NCI-H2171 treated with DMSO at 0.1 percent for 48 hours (cell line): Measurements from ENCODE around the gene SH3TC1.

Source experiments
- DNase-seq: peaks from one replicate; lab custom pipeline; 2025; lab: John Stamatoyannopoulos, UW

SH3TC1 gene

DNA sequence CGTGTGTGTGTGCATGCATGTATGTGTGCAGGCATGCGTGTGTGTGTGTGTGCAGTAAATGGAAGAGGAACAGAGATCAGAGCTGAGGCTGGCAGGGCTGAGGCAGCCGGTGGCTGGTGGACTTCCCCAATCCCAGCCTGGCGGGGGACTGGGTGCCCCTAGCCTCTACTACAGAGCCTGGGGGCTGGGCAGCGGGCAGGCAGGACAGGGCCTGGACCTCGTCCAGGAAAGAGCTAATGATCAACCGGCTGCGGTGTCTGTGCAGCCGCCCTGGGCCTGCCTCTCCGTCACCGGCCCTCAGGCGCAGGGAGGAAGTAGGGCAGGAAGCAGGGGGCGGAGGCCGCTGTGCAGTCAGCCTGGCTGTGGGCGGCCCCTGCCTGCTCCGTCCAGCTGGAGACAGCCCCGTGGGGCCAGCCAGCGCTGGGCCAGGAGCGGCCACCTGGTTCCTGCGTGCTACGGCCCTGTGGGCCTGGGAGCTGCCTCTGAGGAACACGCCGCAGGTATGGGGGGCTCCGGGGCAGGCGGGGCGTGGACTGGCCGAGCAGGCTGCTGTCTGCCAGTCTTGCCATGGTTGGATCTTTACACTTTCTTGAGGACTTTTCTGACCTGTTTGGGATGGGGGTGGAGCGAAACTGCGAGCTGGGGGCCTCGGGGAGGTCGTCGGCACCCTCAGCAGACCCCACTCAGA lies at the start of gene SH3TC1:
Gene SH3TC1, plus strand, starts transcription at position 385 of the 688 bp plus-strand sequence. CDS start 5,905 bp downstream, outside the sequence.
- no peak for DNase-seq

DNA sequence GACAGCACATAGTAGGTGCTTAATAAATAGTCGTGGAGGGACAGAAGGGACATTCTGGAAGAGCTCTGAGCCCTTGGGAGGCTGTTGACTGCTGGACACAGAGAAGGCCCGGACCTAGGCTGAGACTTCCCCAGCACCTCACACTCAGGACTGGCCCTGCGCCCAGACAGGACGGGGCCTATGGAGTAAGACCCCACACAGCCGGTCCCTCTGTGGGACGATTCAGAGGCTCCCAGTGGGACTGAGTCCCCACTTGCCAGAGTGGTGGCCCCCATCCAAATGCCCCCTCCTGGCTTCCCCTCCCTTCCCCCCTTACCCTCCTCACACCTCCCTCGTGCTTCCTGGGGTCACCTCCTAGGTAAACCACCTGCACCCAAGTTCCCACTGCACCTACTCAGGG lies 49.4 kb upstream of the SH3TC1 start:
- DNase-seq: no peak

DNA sequence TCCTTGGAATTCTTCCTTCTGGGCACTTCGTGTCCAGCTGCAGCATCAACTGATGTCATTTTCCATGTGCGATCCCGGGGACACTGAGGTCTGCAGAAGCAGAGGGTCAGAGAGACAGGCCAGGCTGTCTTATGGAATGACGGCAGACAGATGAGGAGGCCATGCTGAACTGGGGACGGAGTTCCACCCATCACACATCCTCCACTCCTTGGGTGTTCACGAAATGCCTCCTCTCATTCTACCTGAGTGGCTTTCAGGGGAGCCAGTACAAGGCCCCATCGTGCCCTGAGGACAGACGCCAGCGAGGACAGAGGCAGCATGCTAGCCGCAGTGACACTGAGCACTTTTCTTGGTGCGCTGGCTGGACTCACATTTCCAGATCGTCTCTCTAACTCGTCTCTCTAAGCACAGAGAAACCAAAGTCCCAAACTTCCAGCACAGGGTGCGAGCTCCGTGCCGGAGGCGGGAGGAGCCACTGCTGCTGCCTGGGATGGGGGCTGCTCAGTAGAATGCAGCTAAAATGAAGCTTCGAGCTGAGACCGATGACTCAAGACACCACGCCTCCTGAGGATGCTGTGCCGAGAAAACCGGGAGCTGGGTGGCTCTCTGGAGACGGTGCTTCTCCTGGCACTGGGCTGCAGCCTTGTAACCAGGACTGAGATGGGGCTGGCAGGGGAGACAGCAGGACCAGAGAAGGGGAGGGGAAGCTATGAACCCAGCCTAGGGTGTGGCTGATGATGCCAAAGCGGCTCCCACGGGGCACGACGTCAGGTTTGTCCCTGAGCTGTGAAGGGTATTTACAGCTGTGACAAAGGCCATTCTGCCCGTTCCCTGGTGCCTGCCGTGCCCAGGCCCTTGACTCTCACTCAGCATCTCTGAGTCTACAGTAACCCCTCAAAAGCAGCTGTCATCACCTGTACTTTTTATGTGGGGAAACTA lies 48.7 kb upstream of the SH3TC1 start:
- DNase-seq: no peak

DNA sequence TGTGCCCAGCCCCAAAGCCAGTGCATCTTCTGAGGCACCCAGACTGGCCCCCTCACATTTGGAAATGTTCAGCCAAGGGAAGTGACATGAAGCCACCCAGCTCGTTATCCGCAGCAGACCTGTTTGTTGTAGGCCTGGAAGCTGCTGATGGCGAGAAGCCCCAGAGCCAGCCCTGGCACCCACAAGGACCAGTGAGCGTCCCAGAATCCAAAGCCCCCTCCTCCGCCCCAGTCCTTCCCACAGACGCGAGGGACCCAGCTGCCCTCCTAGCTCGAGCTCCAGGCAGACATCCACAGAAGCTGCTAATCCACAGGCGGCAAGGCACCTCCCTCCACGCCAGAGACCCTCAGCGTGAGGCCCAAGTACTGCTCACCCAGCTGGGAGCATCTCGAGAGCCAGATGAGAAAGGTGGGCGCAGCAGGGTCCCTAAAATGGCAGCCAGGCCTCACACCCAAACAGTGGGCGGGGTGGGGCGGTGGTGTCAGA lies 47.9 kb upstream of the SH3TC1 start:
- DNase-seq: no peak

DNA sequence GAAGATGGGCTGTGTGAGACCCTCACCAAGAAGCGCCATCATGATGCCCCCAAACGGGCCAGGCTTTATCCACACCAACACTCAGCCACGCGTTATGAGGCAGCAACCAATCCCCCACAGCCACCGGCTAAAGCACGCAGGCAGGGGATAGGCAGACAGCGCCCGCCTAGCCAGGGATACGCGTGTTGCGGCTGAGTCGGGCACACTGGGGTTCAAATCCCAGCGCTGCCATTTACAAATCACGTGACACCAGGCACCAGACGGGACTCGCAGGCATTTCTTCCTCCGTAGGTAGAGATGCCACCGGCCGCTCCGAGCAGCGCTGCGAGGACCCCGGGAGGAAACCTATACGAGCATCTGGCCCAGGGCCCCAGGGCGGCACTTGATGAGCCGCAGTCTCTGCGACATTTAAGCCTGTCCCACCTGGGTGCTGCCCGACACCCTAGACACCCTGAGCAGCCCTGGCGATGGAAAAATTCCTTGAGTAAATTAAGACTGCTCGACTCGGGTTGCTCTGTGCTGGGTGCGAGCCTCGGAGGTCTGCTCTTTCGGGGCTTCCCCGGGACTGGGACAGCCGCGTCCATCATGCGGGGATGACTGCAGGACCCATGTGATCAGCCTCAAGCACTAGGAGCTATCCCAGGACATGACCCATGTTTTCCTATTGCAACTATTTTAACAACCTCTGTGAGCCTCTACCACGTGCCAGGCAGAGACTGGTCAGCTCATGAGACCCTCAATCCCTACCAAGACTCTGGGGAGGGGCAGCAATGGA lies 46.8 kb upstream of the SH3TC1 start:
- DNase-seq: no peak

DNA sequence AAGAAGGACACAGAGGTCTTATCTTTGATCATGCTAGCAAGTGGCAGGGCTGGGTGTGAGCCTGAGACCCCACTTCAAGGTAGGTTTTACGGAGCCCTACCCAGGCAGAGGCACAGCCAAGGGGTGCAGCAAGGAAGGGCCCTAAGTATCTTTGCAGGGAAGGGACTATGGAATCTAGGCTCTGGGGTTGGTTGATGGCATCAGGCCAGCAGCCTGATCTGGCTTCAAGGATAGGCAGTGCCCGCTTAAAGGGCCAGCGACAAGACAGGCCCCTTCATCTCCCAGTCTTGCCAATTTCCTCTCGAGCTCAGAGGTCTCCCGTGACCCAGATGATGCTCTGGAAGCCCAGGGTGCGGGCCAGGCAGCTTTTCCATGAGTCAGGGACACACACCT lies 46.2 kb upstream of the SH3TC1 start:
- no peak for DNase-seq

DNA sequence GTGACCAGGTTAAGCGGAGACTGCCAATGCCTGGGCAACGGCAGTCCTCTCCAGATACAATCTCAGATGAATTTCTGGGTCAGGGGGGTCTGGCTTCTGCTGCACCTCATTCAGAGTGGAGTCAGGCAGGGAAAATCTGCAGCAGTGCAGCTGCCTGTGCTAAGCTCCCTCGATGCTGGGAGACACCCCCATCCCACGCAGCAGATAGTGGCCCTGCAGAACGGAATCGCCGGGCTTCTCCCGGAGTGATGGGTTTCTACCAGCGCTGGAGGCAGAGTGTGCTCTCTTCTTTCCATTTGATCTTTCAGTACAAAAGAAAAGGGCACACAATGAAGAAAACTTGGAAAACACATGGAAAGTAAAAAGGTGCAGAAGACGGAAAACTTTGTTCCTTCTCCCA lies 45.6 kb upstream of the SH3TC1 start:
- no peak for DNase-seq

DNA sequence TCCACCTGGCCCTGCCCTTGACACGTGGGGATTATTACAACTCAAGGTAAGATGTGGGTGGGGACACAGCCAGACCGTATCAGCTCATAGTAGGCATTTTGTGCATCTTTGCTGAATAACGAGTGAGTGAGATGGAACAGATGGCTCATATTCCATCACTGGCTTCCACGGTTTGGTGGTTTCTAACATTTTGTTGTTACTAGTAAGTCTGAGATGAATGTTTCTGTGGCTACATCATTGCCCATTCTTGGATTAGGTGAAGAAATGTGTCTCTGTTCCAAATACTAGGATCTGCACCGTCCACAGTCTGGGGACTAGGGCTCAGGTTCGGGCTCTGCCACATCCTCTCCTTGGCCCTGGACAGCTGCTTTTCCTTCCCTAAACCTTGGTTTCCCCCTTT lies 44.0 kb upstream of the SH3TC1 start:
- no peak for DNase-seq

DNA sequence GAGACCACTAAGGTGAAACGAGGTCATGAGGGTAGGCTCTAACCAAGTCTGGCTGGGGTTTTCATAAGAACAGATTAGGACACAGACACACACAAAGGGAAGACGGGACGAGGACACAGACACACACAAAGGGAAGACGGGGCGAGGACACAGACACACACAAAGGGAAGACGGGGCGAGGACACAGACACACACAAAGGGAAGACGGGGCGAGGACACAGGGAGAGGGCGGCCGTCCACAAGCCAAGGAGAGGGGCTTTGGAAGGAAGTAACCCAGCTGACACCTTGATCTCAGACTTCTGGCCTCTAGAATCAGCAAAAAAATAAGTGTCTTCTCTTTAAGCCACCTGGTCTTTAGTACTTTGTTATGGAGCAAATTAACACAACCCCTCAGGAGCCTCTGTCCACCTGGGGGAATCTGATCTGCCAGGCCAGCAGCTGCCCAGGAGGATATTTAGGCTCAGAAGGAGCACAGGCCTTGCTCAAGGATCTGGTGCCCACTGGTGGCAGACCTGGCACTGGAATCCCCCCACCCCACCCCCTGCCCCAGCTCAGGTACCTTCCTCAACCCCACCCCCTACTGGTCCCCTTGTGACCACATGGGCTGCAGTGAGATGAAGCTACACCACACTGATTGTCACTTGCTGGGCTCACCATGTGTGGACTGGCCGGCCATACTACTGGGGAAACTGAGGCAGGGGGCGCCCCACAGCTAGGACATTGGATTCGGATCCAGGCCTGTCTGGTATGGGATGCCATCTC lies 43.2 kb upstream of the SH3TC1 start:
- DNase-seq: no peak

DNA sequence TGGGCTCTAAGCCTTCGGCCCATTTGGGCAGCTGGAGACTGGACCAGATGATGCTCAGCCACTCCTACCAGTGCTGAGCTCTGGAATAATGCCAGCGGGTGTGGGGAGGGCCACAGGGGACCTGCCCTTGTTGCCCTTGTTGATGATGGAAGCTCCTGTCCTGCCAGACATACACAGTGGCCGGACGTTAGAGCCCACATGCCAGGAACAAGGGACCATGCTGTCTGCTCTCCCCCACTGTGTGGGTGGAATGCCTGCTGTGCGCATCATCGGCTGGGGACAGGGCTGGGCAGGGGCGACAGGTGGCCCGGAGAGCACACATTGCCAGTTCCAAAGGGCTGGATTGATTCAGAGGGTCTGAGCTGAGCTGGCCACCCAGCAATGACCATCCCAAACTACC lies 42.5 kb upstream of the SH3TC1 start:
- DNase-seq: no peak

DNA sequence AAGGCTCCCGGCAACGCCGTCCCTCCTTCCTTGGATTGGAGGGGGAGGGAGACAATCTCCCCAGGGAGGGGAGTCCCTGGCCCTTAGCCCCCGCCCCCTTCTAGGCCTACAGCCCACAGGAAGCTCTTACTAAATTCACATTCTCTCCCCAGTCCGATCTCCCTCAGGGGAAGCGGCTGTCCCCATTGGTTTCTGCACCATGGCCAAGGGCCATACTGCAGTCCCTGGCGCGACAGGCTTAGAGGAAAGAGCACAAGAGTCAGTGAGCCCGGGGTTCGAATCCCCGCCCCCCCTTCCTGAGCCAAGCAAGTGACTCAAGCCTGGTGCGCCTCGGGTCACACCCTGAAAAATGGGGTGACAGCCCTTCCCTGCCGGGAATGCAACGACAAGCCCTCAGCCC lies 41.6 kb upstream of the SH3TC1 start:
- DNase-seq: no peak

DNA sequence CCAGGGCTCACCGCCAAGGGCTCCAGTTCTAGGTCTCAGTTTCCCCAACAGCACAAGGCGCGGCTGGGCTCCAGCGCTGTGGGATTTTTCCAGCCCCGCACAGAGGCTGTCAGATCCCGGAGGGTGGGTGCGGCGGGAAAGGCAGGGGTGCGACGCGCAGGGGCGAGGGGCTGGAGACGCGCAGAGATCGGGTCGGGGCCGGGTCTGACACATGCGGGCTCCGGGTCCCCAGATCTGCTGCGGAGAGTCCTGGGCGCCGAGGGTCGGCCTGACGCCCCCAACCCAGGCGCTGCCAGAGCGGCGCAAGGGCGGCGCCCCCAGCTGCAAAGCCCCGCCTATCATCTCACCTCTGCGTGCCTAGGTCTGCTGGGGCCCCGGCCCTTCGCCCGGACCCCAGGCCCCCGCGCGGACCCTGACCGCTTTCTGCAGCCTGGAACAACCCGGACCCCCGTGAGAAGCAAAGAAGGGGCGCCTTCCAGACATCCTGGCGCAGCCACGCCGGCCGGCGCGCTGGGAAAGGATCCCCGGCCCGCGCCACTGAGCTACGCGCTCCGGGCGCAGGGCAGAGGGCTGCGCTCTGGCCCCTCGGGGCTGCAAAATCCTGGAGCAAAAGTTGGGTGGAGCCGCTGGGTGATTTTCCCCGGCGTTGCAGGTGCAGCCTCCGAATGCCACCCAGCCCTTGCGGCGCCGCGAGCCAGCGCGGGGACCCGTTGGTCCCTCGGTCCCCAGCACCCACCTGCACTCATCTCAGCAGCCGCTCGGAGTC lies 41.0 kb upstream of the SH3TC1 start:
- no peak for DNase-seq

DNA sequence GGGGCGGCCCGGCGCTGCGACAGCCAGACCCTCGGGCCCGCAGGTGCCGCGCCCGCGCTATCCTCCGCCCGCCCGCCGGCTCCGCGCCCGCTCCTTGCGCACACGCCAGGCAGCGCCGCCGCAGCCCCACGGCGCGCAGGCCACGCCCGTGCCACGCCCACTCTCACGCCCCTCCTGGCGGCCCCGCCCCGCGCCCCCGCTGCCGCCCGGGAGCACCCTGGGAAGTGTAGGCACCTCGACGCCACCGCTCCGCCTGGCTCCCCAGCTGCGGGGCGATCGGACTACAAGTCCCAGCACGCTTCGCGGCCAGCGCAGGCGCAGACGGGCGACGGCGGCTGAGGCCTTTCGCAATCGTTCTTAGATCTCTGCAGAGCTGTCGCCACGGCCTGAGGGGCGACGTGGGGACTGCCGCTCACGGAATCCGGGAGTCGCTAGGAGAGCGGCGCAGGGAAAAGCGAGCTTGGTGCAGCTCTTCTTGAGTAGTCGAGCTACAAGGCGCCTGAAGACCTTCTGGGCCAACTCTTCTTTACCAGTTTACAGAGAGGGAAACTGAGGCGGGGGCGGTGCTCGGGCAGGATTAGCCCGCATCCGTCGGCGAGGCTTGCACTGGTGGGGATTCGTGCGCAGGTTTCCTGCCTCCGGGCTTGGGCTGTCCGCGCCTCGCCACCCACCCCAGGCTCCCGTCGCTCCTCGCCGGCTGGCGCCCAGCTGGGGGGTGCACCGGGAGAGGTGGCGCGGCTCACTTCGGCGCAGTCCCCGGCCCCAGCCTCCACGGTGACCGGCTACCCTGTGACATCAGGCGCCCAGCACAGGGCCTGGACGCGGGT lies 40.2 kb upstream of the SH3TC1 start, which contains the start of gene ABLIM2:
Gene ABLIM2, minus strand, starts transcription at position 104 of the 827 bp plus-strand sequence. CDS start 124 bp downstream, outside the sequence.
- DNase-seq: peak; percentile 86

DNA sequence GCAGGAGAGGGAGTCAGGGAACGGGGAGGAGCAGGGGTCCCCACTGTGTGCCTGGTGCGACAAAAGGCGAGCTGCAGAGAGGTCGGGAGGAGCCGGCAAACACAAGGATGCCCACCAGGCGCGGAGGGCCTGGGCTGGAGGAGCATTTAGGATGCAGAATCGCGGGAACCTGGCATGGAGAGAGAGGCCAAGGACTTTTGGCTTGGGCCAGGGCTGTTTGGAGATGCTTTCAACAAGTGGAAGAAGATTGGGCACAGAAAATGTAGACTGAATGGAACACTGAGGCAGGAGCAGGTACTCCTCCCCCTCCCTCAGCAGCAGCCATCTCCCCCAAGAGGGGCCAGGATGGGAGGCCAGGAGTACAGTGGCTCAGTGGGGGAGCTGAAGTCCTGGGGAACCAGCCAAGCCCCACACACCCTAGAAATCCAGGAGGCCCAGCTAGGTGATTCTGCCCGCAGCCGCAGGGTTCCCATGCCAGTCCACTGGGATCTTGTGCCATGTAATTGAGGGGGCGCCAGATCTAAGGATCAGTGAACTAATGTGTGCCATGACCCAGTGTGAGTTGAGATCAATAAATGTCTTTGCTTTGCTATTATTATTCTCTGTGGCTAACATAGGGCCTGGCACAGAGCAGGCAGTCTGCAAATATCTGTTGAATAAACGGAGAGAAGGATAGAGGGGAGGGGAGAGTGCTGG lies 39.4 kb upstream of the SH3TC1 start:
- no peak for DNase-seq

DNA sequence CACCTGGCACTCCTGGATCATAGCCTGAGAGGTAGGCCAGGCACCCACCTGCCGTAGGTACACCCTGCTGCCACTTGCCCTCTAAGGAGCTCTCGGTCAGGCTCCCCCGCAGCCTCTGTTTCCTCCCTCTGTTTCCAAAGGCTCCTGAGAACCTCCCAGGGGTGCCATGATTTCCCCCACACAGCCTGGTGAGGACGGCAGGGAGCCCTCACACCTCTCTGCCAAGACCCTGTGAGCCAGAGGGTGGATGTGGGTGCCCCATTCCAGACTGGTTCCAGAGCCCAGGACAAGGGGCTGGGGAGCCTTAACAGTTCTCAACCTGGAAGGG lies 38.9 kb upstream of the SH3TC1 start:
- no peak for DNase-seq

DNA sequence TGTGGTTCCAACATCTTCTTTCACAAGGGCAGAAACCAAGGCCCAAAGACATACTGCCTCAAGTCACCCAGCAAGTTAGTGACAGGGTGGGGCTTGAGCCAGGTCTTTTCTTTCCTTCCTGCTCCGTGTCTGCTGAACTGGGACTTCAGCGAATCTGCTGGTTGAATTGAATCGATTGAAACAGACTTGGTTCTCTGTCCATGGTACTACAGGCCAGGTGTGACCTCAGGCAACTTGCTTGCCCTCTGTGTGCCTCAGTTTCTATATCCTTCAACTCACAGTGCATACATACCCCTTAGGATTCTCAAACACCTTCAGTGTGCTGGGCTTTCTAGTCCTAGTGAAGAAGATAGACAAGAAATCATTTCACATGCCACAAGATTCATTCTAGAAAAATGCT lies 38.5 kb upstream of the SH3TC1 start:
- DNase-seq: no peak

DNA sequence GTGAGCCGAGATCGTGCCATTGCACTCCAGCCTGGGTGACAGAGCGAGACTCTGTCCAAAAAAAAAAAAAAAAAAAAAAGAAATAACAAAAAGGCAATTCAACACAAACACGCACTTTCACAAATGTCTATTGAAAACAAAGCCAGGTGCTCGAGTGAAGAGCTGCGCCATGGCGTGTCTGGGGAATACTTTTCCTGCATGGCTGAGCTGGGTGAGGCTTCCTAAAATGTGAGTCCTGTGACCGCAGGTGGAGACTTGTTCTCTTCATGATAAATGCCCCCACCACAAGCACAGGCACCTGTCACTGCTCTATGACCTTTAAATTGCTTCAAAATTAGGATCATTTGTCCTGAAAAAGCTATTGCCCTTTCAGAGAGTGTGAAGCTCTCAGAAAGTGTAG lies 36.5 kb upstream of the SH3TC1 start:
- peak; percentile 89 for DNase-seq

DNA sequence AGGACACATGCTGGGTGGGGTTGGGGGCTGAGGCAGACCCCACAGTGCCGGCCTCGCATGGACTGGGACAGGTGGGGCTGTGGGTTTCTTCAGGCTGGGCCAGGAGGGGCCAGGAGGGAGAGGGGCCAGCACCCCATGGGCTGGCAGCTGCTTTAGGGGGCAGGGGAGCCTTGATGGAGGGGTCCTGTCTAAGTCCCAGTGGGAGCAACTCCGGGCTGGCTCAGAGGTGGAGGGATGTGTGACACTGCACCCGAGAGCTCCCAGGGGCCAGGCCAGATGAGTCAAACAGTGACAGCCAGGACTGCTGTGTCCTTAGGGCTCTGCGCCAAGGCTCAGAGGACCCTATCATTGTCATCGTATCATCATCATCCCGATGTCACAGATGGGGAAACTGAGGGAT lies 36.1 kb upstream of the SH3TC1 start:
- DNase-seq: no peak

DNA sequence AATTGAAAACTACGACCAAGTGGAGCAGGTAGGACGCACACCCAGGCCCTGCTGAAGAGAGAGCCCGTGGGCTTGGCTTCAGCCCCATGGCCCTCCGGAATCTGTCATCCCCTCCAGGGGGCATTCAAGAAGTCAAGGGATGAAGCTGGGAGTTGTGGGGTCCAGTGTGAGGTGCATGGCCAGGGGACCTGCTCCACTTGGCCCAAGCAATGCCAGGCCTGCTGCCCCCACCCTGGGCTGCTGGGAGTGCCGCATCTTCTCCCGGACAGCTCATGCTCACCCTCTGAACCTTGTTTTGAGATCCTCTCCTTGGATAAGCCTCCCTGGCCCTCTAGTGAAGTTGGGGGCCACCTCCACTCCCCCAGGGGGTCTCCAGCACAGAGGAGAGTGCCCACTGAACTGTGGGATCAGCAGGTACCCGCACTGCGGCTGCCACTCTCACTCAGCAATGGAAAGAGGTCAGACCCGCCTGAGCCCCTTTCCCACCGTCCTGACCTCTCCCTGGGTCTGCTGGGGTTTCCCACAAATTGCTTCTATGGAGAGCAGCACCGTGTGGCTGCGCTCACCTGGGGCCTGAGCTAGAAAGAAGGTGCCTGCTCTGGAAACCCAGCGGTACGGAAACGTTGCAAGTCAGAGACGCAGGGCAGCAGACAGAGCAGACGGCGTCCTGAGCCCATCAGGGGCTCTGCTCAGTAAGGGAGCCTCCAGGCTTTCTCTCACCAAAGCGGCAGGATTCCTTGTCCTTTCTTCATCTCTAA lies 35.5 kb upstream of the SH3TC1 start:
- DNase-seq: peak; percentile 26
